Measurements from ENCODE around the gene THRB. TPM values are rescaled to one million over a fixed set of nuclear protein-coding genes. Genes with fewer than 3 reads are reported as not detected.
"Not testable (repeated sequence)": the region's sequence is repeated elsewhere in the genome, so short reads cannot be mapped to it uniquely, and the experiment has no call there.

THRB gene
- polyA plus RNA-seq, 2 of the 4 experiments (the other 2 are of a cell fraction), result 2.0 to 2.3 TPM

DNA sequence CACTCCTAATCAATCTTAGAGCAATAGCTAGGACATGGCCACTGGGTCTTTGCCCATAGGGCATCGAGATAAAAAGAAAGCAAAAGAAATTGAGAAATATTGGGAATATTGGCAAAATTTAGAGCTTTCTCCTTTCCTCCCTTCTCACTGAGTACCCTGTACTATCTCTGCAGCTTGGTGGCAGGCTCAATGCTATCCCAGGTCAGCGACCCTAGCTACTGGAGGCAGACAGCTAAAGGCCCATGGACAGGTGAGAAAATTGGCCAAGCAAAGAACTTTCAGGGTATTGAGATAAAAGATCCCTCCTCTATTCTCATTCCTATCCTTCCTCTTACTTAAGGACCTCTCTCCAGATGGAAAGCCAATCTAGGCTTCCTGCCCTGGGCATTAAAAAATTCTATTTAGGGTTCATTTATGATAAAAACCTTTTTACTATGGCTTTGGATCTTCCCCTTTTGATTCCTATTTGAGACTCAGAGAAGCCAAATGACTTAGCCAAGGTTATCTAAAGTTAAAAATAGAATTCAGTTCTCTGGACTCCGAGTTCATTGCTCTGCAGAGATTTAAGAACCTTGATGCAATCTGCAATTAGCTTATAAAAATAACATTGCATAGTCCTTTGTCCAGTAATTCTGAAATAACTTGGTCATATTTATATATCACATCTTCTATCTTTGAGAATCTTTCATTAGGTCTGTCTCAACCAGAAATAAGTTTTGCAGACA, 75.4 kb downstream of the THRB start:
- H3K4me3 ChIP-seq, result no peak overlapping the region
- ATAC-seq (no peak), FAIRE-seq (no peak), DNase-seq (ENCODE audit: low read depth in 1 of 2, low spot score in 1 of 2) (no peak)
- H3K27ac ChIP-seq, result no peak overlapping the region
- ChIA-PET CTCF (interaction anchor here (0.9 kb wide), 1 partner anchor 78 kb away, joined by 3 read pairs; no protein-coding TSS in a partner anchor), POLR2A (no interaction called here)
- H3K4me1 ChIP-seq, result no peaks in the 10 kb centered on the region
- TF ChIP-seq, protein P1, sequence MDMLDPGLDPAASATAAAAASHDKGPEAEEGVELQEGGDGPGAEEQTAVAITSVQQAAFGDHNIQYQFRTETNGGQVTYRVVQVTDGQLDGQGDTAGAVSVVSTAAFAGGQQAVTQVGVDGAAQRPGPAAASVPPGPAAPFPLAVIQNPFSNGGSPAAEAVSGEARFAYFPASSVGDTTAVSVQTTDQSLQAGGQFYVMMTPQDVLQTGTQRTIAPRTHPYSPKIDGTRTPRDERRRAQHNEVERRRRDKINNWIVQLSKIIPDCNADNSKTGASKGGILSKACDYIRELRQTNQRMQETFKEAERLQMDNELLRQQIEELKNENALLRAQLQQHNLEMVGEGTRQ (IDR thresholded peaks at IDR 0.05), result no peak
- TF ChIP-seq MAZ (IDR thresholded peaks at IDR 0.05; ENCODE audit: borderline replicate concordance, low read depth, low read length), result no peak
- TF ChIP-seq JUN (IDR thresholded peaks at IDR 0.05), result no peak
- TF ChIP-seq FOSL2 (IDR thresholded peaks at IDR 0.05), result no peak
- TF ChIP-seq FOSL2 (CRISPR knock-in tag; IDR thresholded peaks at IDR 0.05), result no peak
- H3K4me2 ChIP-seq, result no peak overlapping the region
- WGBS (ENCODE audit: missing lambda C conversion rate), result 46% methylated on average over 3 of the region's 3 CpGs
- H3K9me3 ChIP-seq, result no peaks in the 10 kb centered on the region

DNA sequence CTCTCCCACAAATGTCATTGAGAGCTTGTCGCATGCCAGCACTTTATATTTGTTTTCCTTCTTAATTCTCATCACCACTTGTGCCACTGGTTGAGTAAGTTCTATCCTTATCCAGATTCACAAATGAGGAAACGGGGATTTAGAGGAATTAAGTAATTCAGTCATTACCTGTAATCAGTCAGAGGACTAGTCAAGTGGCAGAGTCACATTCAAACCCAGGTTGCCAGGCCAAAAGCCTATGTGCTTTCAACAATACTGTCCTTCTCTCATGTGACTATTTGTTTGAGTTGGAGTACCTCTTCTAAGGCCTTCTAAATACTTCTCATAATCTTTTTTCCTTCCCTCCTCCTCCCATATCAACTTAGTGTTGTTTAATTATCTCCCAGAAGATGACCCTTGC, 76.9 kb downstream of the THRB start:
- 75% methylated on average over 2 of the region's 2 CpGs for WGBS (ENCODE audit: missing lambda C conversion rate)
- Histone ChIP-seq H3K4me1 (no peaks in the 10 kb centered on the region), H3K4me2 (no peak overlapping the region), H3K9me3 (no peaks in the 10 kb centered on the region), H3K4me3 (no peak overlapping the region), H3K27ac (no peak overlapping the region)
- TF ChIP-seq, protein P2, sequence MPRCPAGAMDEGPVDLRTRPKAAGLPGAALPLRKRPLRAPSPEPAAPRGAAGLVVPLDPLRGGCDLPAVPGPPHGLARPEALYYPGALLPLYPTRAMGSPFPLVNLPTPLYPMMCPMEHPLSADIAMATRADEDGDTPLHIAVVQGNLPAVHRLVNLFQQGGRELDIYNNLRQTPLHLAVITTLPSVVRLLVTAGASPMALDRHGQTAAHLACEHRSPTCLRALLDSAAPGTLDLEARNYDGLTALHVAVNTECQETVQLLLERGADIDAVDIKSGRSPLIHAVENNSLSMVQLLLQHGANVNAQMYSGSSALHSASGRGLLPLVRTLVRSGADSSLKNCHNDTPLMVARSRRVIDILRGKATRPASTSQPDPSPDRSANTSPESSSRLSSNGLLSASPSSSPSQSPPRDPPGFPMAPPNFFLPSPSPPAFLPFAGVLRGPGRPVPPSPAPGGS (IDR thresholded peaks at IDR 0.05), result no peak
- TF ChIP-seq, protein P3, sequence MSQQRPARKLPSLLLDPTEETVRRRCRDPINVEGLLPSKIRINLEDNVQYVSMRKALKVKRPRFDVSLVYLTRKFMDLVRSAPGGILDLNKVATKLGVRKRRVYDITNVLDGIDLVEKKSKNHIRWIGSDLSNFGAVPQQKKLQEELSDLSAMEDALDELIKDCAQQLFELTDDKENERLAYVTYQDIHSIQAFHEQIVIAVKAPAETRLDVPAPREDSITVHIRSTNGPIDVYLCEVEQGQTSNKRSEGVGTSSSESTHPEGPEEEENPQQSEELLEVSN (IDR thresholded peaks at IDR 0.05; ENCODE audit: borderline replicate concordance, low read depth), result no peak
- TF ChIP-seq HOXA7 (CRISPR knock-in tag; IDR thresholded peaks at IDR 0.05), result no peak
- TF ChIP-seq, protein P4, sequence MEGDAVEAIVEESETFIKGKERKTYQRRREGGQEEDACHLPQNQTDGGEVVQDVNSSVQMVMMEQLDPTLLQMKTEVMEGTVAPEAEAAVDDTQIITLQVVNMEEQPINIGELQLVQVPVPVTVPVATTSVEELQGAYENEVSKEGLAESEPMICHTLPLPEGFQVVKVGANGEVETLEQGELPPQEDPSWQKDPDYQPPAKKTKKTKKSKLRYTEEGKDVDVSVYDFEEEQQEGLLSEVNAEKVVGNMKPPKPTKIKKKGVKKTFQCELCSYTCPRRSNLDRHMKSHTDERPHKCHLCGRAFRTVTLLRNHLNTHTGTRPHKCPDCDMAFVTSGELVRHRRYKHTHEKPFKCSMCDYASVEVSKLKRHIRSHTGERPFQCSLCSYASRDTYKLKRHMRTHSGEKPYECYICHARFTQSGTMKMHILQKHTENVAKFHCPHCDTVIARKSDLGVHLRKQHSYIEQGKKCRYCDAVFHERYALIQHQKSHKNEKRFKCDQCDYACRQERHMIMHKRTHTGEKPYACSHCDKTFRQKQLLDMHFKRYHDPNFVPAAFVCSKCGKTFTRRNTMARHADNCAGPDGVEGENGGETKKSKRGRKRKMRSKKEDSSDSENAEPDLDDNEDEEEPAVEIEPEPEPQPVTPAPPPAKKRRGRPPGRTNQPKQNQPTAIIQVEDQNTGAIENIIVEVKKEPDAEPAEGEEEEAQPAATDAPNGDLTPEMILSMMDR (IDR thresholded peaks at IDR 0.05), result no peak
- CTCF ChIA-PET, result interaction anchor here (0.9 kb wide), 1 partner anchor 15 kb away, joined by 4 read pairs; no protein-coding TSS in a partner anchor
- DNase-seq (ENCODE audit: low read depth in 1 of 2, low spot score in 1 of 2) (no peak), FAIRE-seq (no peak), ATAC-seq (no peak)
- POLR2A ChIA-PET, result interaction anchor here (0.6 kb wide), 1 partner anchor 175 kb away, joined by 4 read pairs; no protein-coding TSS in a partner anchor

DNA sequence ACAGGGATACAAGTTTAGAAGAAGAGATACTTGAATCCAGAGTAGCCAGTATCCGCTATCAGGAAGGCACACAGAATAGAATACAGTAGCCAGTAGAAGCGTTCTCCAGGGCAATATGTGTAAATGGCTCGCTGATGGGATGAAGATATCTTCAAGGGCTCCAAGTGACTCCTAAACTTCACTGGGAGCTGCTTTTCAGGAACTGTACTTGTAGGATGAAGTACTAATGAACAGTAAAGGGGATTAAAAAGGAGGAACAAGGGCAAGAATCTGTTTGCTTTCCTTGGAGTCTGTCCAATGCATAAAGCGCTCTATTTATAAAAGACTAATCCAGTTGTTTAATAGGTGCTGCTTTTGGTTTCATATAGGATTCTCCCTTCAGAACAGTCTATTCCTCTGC, 78.4 kb downstream of the THRB start:
- no peak for ATAC-seq
- FAIRE-seq, result no peak
- 70% methylated on average over 4 of the region's 4 CpGs for WGBS (ENCODE audit: missing lambda C conversion rate)
- H3K4me3 ChIP-seq, result no peak overlapping the region
- TF ChIP-seq PHF8 (IDR thresholded peaks at IDR 0.05; ENCODE audit: borderline replicate concordance, low read depth), result no peak
- no peaks in the 10 kb centered on the region for H3K4me1 ChIP-seq
- ChIA-PET CTCF (interaction anchor here (0.6 to 1.0 kb wide), 3 partner anchors 81 to 1404 kb away, joined by 3 to 4 read pairs (median 3); no protein-coding TSS in a partner anchor), POLR2A (no interaction called here)
- H3K9me3 ChIP-seq, result no peaks in the 10 kb centered on the region
- H3K4me2 ChIP-seq, result no peak overlapping the region
- no peak overlapping the region for H3K27ac ChIP-seq
- no peak for DNase-seq (ENCODE audit: low read depth in 1 of 2, low spot score in 1 of 2)

DNA sequence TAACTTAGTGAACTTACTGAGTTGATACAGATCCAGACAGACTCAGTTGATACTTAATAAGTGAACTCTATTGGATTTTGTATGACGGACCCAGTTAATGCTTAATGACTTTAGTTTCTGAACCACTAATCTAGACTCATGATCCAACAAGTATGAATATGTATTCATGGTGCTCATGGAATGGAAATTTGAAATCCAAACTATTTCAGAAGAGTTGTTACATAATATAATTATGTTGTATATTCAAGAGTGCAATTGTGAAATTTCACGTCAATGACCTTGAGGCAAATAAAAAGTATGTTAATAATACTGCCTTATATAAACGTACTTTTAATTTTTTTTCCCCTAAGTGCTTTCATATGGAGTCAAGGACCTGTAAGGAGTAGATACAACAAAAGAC, 78.8 kb downstream of the THRB start:
- WGBS (ENCODE audit: missing lambda C conversion rate), result 69% methylated on average over 3 of the region's 3 CpGs
- TF ChIP-seq RFX5 (IDR thresholded peaks at IDR 0.05) (no peak), TFCP2L1 (CRISPR knock-in tag; IDR thresholded peaks at IDR 0.05) (no peak)
- Histone ChIP-seq H3K4me1 (no peaks in the 10 kb centered on the region), H3K9me3 (no peaks in the 10 kb centered on the region), H3K27ac (no peak overlapping the region), H3K4me2 (no peak overlapping the region), H3K4me3 (no peak overlapping the region)
- DNase-seq (ENCODE audit: low read depth in 1 of 2, low spot score in 1 of 2), result no peak
- ChIA-PET POLR2A (no interaction called here), CTCF (interaction anchor here (1.0 kb wide), 1 partner anchor 81 kb away, joined by 3 read pairs; no protein-coding TSS in a partner anchor)
- no peak for ATAC-seq
- FAIRE-seq, result no peak

DNA sequence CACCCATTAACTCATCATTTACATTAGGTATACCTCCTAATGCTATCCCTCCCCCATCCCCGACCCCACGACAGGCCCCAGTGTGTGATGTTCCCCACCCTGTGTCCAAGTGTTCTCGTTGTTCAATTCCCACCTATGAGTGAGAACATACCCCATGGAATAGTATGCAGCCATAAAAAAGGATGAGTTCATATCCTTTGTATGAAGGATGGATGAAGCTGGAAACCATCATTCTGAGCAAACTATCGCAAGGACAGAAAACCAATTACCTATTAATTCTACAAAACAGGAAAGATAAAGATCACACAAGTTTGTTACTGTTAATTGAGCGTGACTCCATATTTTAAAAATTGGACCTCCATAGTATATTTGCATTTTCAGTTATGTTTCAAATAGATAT, 81.0 kb downstream of the THRB start:
- WGBS (ENCODE audit: missing lambda C conversion rate), result 36% methylated on average over 5 of the region's 5 CpGs
- FAIRE-seq, result not testable (repeated sequence)

More for the DNA sequence above, 81.0 kb downstream of the THRB start:
- H3K4me2 ChIP-seq; H3K9me3 ChIP-seq; ATAC-seq; H3K27ac ChIP-seq; H3K4me1 ChIP-seq; POLR2A ChIA-PET; DNase-seq (ENCODE audit: low read depth in 1 of 2, low spot score in 1 of 2); H3K4me3 ChIP-seq; CTCF ChIA-PET: not testable (repeated sequence)
